GM21576 (cell line): ENCODE results near the gene MIF4GD.

Experiments used
- ATAC-seq: cut with Tn5 transposase; IDR thresholded peaks from one replicate; pipeline ENCODE4 v1.9.1; 2021; ENCODE audit warnings: mild to moderate bottlenecking, moderate library complexity; ENCODE audit not compliant: unreplicated experiment

The MIF4GD gene

DNA sequence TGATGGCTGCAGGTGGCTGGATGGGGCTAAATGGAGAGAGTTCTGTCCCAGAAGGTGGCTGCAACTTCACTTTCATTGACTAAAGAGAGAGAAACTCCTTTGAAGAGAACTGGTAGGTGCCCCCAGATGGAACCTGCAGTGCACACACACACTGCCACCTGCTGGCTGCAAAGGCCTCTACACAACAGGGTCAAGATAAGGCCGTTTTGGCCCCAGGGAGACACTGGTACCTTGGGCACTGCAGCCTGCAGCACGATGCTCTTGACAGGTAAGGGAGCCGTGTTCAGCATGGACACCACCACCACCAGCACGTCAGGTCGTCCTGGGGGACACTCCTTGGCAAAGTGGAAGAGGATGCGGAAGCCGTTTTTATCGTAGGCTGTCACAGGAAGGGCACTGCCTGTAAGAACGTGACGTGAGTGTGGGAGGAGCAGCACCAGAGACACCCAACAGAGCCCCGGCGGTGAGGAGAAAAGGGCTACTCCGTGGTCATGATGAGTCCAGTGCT lies 32.3 kb downstream of the MIF4GD start:
- no peak for ATAC-seq

DNA sequence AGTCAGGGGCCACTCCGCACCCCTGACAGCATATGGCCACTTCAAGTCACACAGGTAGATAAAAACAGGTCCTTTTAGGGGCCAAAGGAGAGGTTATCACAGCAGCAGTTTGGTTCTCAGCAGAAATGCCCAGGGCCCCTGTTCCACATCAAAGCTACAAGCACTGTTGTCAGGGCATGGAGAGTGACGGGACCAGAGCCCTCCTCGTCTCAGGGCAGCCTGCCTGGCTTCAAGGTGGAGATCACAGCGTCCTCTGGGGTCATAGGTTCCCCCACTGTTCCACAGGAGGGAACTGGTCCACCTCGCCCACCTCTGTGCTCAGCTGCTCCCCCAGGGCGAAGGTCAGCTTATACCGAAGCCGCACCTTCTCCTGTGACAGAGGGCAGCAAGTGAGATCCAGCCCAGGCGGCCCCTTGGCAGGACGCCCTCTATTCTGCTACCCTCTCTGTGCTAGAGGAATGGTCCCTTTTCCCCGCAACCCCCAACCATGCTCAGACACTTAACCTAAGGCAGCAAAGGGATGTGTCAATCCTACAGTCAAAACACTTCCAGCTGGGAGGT lies 32.9 kb downstream of the MIF4GD start:
- no peak for ATAC-seq

DNA sequence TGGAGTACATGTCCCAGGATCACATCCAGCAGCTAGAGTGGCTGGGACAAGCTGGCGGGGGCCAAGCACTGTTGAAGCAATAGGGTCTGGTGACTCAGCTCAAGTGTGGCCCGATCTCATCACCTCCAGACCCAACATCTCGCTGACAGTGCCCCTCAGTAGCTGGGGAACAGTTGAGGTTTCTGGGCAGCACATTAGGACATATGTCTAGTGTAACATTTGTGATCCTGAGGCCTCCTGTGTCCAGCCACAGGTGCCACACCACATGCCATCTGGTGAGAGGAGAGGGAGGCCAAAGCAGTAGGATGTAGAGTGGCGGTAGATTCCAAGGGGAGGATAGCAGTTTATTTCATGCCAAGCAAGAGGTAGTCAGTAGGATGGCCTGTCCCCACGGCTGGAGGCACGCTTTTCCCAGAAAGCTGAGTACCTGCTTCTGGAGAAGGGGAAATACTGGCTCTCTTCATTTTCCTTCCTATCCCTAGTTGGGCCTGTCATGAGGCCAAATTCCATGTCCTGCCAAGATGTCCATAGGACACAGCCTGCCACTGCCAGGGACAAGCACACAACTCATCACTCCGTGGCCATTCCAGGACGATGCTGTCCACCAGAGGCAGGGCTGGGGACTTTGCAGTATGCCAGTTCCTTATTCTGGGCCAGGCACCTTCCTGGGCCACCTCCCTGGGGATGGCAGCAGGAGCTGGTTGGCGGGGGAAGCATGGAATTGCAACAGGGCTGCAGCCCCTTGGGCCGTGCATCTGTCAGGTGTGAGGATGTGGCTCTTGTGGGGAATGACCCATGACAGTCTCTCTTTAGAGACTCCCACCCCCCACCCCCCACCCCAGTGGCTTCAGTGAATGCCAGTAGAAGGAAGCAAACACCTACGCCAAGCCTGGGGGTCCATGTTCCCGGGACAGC lies 33.7 kb downstream of the MIF4GD start:
- ATAC-seq, result no peak

DNA sequence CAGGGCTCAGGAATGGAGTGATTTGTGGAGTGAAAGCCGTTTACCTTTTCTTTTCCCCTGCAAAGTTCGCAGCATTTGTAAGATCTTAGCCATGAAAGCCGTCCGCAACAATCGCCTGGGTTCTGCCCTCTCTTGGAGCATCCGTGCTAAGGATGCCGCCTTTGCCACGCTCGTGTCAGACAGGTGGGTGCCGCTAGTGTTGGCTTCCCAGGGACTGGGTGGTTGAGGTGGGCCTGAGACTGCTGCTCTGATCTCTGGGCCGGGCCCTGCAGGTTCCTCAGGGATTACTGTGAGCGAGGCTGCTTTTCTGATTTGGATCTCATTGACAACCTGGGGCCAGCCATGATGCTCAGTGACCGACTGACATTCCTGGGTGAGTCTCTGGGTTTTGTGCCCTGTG lies 38.2 kb downstream of the MIF4GD start:
- no peak for ATAC-seq

DNA sequence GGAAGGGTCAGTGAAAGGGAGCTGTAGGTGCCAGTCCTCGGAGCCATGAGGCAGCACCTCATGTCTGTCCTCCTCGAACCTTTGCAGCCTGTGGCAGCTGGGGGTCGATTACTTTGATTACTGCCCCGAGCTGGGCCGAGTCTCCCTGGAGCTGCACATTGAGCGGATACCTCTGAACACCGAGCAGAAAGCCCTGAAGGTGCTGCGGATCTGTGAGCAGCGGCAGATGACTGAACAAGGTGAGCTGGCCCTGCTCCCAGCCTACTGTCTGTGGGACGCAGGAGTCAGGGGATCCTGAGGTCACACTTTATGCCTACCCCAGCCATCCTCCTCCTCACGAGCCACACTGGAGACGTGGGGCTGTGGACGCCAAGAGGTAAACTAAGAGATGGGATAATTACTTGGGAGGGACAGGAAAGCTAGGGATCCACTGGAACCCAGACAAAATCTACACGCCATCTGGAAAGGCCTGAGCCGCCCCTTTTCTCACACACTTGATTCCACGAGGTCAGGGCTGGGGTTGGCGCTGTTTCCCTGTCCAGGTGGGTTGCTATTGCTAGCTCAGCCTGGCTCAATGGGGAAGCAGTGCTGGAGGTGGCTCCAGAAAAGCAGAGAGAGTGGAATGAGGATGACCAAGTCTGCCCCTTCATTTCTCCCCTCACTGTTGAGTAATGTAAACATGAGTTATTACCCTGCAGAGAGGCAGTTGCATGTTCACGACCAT lies 39.1 kb downstream of the MIF4GD start:
- no peak for ATAC-seq

DNA sequence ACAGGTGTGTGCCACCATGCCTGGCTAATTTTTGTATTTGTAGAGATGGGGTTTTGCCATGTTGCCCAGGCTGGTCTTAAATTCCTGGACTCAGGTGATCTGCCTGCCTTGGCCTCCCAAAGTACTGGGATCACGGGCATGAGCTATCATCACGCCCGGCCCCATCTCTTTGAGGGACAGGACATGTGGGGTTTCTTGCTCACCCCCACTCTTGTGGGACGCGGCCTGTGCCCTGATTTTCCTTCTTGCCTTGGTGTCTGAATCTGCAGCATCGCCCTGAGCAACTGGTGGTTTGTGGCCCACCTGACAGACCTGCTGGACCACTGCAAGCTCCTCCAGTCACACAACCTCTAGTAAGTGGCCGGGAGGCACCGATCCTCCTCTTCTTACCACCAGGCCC lies 40.0 kb downstream of the MIF4GD start:
- no peak for ATAC-seq

DNA sequence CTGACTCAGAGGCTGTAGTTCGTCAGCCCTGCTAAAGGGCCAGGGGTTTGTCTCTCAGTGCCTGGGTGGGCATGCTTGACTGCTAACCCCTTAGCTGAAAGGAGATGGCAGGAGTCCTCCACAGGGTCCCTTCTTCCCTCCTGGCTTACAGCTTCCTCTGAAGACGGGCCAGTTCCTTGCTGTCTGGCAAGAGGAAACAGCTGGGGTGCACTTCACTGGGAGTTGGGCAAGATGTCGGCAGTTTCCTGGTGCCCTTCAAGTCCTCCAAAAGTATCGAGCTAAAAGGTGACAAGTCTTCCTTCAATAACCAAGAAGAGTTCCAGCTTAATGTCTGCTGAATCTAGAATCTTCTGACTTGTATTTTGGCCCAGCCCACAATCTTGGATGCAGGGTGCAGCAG lies 42.2 kb downstream of the MIF4GD start:
- ATAC-seq, result no peak

DNA sequence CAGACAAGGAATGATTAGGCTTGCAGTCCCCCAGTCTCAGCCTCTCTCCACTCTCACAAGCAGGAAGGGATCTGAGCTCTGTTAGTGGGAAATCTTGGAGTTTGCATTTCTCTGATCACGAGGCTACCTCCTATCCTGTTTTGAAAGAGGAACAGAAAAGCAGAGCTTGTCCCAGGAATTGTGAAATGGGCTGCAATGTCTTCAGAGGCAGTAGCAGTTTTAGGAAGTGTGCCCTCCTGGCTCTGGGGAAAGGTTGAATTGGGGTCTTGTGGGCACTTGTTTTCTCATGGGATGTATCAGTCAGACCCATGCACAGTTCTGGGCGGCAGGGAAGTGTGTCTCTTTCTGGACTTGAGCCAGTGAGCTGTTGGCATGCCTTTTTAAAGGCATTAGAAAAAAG lies 42.7 kb downstream of the MIF4GD start:
- ATAC-seq, result no peak

DNA sequence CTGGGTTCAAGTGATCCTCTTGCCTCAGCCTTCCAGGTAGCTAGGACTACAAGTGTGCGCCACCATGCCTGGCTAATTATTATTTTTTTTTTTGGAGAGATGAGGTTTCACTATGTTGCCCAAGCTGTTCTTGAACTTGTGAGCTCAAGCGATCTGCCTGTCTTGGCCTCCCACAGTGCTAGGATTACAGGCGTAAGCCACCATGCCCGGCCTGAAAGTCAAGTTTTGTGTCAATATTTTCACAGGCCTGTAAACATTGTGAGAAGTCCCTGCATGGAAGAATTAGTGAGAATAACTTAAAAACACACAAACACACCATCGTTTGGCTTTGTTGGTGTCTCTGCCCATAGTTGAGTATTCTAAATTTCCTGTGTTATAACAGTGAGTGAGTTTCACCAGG lies 43.3 kb downstream of the MIF4GD start:
- ATAC-seq, result no peak

DNA sequence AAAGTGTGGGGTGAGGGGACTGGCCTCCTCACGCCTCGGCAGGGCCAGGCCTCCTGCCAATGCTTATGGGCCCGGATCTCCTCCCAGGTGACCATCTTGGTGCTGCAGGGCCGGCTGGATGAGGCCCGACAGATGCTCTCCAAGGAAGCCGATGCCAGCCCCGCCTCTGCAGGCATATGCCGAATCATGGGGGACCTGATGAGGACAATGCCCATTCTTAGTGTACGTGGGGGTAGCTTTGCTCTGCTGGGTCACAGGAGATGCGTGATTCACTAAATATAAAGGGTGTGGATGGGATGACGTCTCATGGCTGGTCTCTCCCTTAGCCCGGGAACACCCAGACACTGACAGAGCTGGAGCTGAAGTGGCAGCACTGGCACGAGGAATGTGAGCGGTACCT lies 46.0 kb downstream of the MIF4GD start:
- ATAC-seq, result no peak

DNA sequence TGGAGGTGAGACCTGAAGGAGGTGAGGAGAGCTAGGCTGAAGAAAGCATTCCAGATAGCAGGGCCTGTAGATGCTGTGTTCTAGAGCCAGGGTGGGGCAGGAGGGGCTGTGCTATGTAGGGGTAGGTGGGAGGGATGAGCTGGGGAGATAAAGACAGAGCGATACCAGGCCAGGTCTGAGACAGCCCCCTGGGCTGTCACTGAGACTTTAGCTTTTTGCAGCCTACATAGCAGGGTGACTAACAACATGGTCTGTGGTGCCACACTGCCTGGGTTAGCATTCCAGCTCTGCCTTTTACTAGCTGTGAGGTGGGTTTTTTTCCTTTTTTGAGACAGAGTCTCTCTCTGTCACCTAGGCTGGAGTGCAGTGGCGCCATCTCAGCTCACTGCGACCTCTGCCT lies 51.2 kb downstream of the MIF4GD start:
- ATAC-seq, result no peak

DNA sequence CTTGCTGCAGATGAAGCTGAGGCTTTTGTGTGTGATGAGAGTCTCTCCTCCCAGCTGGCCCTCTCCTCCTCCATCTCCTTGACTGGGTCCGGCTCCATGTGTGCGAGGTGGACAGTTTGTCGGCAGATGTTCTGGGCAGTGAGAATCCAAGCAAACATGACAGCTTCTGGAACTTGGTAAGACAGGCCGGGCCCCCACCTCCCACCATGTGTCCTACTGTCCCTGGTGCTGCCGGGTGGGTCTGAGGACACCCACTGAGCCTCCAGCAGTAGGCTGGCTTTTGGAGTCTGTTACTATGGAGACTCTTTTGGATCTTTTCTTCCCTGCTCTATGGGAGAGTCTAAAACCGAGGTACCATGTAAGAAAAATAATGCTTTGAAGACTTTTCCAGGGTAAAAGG lies 52.9 kb downstream of the MIF4GD start:
- ATAC-seq, result no peak
